Hematopoietic multipotent progenitor cell treated with erythropoietin and hydrocortisone succinate and interleukin-3 and kit ligand, for 4 days (in vitro differentiated cells): ENCODE results near the gene PTPRN2.
"Not testable (repeated sequence)": the region's sequence is repeated elsewhere in the genome, so short reads cannot be mapped to it uniquely, and the experiment has no call there.

Experiments
- DNase-seq: peaks from one replicate; pipeline ENCODE4 v3.0.0-alpha.2; 2015

Gene PTPRN2

GRCh38 chr7:157574120-157574825 lies 1013.4 kb downstream of the PTPRN2 start:
- no peak for DNase-seq

DNA sequence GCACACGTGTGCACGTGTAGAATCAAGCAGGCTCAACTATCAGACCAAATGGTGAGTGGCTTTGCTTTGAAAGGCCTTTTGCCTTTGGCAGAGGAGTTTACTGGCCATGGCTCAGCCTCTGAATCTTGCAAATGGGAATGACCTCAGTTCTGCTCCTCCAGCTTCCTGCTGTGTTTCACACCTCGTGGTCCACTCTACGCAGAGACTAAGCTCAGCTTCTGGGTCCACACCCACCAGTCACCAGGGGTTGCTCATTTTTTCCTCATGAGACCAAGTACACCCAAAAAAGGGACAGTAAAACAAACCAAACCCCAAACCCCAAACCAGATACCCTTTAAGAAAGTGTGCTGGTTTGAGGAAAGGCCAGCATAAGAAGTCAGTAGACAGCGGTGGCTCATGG lies 1014.4 kb downstream of the PTPRN2 start:
- DNase-seq: no peak

DNA sequence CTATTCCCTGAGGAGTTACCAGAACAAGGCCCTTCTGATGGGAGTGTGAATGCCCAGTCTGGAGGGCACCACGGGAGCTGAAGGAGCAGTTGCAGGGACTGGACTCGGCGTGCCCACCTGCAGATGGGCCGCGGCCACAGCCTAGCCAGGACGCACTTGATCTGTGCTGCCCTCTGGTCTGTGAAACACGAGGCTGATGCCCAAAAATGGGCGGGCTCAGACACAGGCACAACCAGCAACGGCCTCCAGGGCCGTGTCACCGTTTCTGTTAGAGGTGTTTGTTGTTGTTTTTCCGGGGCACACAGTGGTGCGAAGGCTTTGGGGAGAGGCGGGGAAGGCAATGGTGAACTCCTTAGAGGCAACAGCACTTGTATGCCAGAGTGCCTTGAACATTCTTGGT lies 1015.0 kb downstream of the PTPRN2 start:
- DNase-seq: no peak

DNA sequence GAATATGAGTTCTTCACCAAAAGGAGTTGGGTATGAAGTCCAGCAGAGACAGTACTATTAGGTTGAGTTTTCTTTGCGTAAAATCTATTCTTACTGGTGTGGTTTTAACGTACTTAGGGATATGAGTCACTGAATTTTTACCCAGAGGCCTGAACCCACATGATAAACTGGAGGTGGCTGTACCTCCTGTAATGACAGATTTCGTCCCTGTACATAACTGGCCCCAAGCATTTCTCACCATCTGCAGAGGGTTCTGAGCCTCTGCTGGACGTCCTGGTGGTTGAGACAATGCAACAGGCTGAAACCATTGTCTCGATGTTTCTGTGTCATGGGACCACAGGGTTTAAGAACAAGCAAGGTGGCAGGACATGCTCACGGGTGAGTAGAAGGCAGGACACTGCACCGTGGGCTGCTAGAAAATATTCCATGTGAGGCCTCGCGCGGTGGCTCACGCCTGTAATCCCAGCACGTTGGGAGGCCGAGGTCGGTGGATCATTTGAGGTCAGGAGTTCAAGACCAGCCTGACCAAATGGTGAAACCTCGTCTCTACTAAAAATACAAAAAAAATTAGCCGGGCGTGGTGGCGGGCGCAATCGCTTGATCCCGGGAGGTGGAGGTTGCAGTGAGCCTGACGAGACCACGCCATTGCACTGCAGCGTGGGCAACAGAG lies 1017.0 kb downstream of the PTPRN2 start:
- no peak for DNase-seq

- DNase-seq: no peak
Observed at GRCh38 chr7:157569967-157570366, 1017.7 kb downstream of the PTPRN2 start.

- DNase-seq: peak; percentile 43
Observed at GRCh38 chr7:157568770-157569584, 1018.6 kb downstream of the PTPRN2 start.

- no peak for DNase-seq
Observed at GRCh38 chr7:157568106-157568769, 1019.4 kb downstream of the PTPRN2 start.

DNA sequence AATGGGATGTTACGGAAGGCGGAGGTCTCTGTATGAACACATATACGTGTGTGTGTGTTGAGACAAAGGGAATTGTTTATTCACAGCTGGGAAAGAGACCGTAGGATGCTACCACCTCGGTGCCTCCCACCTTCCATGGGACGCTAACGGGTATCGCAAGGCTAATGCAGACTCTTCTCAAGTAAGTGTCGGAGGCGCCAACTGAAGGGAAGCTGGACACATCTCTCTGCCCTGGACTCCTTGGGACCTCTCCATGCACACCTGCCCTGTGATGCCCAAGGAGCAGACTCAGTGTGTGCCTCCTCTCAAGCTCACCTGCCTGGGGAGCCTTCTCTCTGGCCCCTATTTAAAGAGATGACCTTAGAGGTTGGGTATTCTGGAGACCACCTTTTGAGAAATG lies 1020.0 kb downstream of the PTPRN2 start:
- no peak for DNase-seq

GRCh38 chr7:157566631-157567006 lies 1021.0 kb downstream of the PTPRN2 start:
- DNase-seq: no peak

GRCh38 chr7:157565981-157566630 lies 1021.5 kb downstream of the PTPRN2 start:
- no peak for DNase-seq

DNA sequence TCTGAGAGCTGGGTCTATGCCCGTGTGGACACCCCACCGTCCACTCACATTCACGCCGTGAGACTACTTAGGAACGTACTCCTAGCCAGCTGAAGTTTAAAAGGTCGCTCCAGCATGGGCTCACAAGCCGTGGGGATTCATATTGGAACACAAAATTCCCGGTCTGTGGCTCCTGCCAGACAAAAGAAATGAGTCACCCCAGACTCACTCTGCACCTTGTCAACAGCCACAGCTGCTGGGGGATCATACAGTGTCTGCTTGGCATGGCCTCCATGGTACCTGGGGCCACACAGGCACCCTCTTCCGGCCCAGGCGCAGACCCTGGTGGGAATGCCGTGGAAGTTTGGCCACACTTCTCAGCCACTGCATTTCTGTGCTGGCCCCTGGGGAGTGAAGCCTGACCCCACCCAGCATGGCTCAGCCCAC lies 1022.4 kb downstream of the PTPRN2 start:
- DNase-seq: no peak

DNA sequence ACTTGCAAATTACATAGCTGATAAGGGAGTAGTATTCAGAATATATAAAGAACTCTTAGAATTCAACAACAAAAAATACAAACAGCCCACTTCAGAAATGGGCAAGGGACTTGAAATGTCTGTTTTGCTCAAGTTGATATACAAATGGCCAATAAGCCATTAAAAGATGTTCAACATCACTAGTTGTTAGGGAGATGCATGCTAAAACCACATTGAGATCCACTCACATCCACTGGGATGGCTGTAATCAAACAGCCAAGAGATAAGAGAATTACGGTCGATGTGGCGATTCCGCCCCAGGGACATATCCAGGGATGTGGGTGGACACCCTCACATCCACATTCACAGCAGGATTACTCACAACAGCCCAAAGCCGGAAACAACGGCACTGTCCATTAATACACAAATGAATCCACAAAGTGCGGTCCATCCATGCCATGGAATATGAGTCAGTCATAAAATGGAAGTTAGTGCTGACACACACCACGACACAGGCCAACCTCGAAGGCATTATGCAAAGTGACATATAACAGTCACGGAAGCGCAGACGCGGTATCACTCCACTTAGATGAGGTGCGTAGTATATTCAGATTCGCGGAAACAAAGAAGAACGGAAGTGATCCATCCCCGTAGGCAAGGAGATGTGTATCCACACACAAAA lies 1023.0 kb downstream of the PTPRN2 start:
- no peak for DNase-seq

DNA sequence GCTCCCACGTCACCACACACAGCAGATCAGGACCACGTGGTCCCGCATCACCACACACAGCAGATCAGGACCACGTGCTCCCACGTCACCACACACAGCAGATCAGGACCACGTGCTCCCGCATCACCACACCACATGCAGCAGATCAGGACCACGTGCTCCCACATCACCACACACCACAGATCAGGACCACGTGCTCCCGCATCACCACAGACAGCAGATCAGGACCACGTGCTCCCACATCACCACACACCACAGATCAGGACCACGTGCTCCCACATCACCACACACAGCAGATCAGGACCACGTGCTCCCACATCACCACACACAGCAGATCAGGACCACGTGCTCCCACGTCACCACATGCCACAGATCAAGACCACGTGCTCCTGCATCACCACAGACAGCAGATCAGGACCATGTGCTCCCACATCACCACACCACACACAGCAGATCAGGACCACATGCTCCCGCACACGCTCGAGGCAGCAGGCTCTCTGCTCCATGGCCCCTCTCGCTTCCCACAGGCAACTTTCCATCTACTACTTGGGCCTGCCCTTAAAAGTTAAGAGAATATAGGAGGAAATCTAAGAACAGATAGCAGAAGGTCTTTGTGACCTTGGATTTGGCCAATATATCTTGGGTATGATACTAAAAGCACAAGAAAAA lies 1024.0 kb downstream of the PTPRN2 start:
- not testable (repeated sequence) for DNase-seq

GRCh38 chr7:157562522-157563398 lies 1024.9 kb downstream of the PTPRN2 start:
- DNase-seq: not testable (repeated sequence)

DNA sequence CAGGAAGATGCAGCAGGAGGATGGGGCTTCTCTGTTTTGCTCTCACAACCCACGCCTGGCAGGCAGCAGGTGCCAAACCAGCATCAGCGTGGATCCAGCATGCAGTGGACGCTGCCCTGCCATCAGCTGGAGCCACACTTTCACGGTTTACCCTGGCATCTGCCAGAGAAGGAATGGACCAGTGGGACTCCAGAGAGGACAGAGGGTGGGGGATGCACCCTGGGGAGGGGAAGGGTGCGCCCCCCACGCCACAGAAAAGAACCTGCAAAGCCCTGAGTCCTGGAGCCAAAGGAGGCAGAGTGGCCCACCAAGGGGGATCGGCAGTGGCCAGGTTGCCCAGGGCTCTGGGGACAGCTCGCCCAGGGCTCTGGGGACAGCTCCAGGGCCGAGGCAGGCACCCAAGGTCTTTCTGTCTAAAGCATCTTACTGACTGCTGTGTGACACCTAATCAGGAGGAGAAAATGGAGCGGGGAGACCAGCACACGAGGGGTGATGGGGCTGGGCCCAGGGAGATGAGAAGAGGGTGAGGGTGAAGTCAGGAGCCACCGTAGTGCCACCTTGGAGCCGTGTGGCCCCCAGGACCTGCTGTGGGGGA lies 1025.7 kb downstream of the PTPRN2 start:
- no peak for DNase-seq

- no peak for DNase-seq
Observed at GRCh38 chr7:157561523-157561785, 1026.2 kb downstream of the PTPRN2 start.

- no peak for DNase-seq
Observed at GRCh38 chr7:157560710-157561522, 1026.7 kb downstream of the PTPRN2 start.

DNA sequence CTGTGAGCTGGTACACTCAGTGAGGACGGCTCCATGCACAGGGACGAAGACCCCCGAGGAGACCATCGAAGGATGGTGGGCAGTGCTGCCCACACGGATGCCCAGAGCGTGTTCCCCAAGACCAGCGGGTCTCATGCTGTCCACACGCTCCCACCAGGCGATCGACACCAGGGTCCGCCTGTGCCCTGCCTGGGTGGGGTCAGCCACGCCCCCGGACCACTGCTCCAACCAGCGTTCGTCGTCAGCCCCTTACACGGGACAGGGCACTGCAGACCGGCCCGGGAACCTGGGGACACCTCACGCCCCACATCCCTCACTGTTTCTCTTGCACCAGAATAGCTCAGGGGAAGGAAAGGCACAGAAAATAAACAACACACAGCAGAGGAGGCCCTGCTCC lies 1027.4 kb downstream of the PTPRN2 start:
- DNase-seq: no peak

DNA sequence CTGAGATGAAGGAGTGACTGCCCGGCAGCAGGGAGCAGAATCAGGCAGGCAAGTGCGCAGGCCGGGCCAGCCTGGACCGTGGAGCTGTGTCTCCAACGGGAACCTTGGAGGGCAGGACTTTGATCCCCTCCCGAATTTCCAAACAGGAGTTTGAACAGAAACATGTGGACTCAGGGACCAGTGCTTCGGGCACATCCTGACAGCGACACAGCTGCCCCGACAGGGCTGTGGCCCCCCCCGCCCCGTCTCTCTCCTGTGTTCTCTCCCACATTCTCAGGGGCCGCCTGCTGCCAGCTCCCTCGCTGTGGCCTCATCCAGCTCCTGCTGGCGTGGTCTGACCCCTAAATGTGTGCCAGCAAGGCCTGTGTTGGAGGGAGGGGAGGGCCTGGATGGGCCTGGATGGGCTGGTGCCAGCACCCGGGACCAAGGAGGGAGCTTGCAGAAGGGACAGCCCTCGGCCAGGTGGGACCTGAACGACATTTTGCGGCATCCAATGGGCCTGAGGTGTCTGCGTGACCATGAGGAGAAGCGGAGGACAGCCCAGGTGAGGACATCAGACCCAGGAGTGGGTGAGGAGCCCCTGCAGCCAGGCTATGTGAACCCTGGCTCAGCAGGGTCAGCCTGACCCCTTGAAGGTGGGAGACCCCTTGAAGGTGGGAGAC lies 1027.9 kb downstream of the PTPRN2 start:
- no peak for DNase-seq
